GM18909 (cell line): Measurements from ENCODE around the gene TRAK1.

Experiments used
- ATAC-seq: cut with Tn5 transposase; IDR thresholded peaks from one replicate; pipeline ENCODE4 v1.9.1; 2021; ENCODE audit warnings: mild to moderate bottlenecking; ENCODE audit not compliant: unreplicated experiment, poor library complexity

TRAK1 gene

GRCh38 chr3:42226470-42227425, 135.6 kb downstream of the TRAK1 start:
- ATAC-seq = no peak

- no peak for ATAC-seq
Observed at GRCh38 chr3:42228796-42229195, 137.6 kb downstream of the TRAK1 start.

- no peak for ATAC-seq
Observed at GRCh38 chr3:42229266-42229941, 138.2 kb downstream of the TRAK1 start.

GRCh38 chr3:42229942-42230688, 139.0 kb downstream of the TRAK1 start:
- ATAC-seq = no peak

GRCh38 chr3:42230860-42231259, 139.7 kb downstream of the TRAK1 start:
- no peak for ATAC-seq

- ATAC-seq = no peak
Observed at GRCh38 chr3:42235532-42235931, 144.4 kb downstream of the TRAK1 start.

- no peak for ATAC-seq
Observed at GRCh38 chr3:42236611-42237010, 145.5 kb downstream of the TRAK1 start.

- ATAC-seq = no peak
Observed at GRCh38 chr3:42246091-42246490, 154.9 kb downstream of the TRAK1 start.

- peak; percentile 78 for ATAC-seq
Observed at GRCh38 chr3:42247576-42248027, 156.4 kb downstream of the TRAK1 start.

GRCh38 chr3:42250761-42251160, 159.6 kb downstream of the TRAK1 start:
- ATAC-seq = no peak

- no peak for ATAC-seq
Observed at GRCh38 chr3:42254566-42254965, 163.4 kb downstream of the TRAK1 start.

- no peak for ATAC-seq
Observed at GRCh38 chr3:42256135-42256819, 165.1 kb downstream of the TRAK1 start.

GRCh38 chr3:42257007-42257406, 165.8 kb downstream of the TRAK1 start:
- ATAC-seq = no peak

GRCh38 chr3:42262525-42262924, 171.4 kb downstream of the TRAK1 start:
- ATAC-seq = no peak

- ATAC-seq = no peak
Observed at GRCh38 chr3:42263354-42264346, 172.5 kb downstream of the TRAK1 start.

- ATAC-seq = no peak
Observed at GRCh38 chr3:42264399-42265058, 173.4 kb downstream of the TRAK1 start.

- ATAC-seq = no peak
Observed at GRCh38 chr3:42265059-42265991, 174.2 kb downstream of the TRAK1 start.
